RKO (cell line): ENCODE results near the gene RPH3AL.
"Not testable (repeated sequence)": the region's sequence is repeated elsewhere in the genome, so short reads cannot be mapped to it uniquely, and the experiment has no call there.

ENCODE experiments used
- DNase-seq: peaks from one replicate; pipeline ENCODE4 v3.0.0-alpha.2; 2016; ENCODE audit warnings: low spot score

The RPH3AL gene

GRCh38 chr17:260944-261343 is 91.7 kb downstream of the RPH3AL start:
- DNase-seq: no peak

GRCh38 chr17:260031-260791 is 92.4 kb downstream of the RPH3AL start:
- no peak for DNase-seq

- DNase-seq: no peak
Observed at GRCh38 chr17:259341-259976, 93.1 kb downstream of the RPH3AL start.

- no peak for DNase-seq
Observed at GRCh38 chr17:258906-259305, 93.7 kb downstream of the RPH3AL start.

- no peak for DNase-seq
Observed at GRCh38 chr17:258045-258734, 94.4 kb downstream of the RPH3AL start.

GRCh38 chr17:253091-253846 is 99.3 kb downstream of the RPH3AL start:
- DNase-seq: no peak

GRCh38 chr17:252456-252855 is 100.2 kb downstream of the RPH3AL start:
- DNase-seq: no peak

GRCh38 chr17:251531-251930 is 101.1 kb downstream of the RPH3AL start:
- no peak for DNase-seq

- no peak for DNase-seq
Observed at GRCh38 chr17:250487-251300, 101.9 kb downstream of the RPH3AL start.

- DNase-seq: no peak
Observed at GRCh38 chr17:249236-249993, 103.2 kb downstream of the RPH3AL start.

- DNase-seq: no peak
Observed at GRCh38 chr17:248337-249235, 104.0 kb downstream of the RPH3AL start.

GRCh38 chr17:247767-248166 is 104.8 kb downstream of the RPH3AL start:
- no peak for DNase-seq

- no peak for DNase-seq
Observed at GRCh38 chr17:246851-247421, 105.7 kb downstream of the RPH3AL start.

GRCh38 chr17:246226-246625 is 106.4 kb downstream of the RPH3AL start:
- no peak for DNase-seq

- no peak for DNase-seq
Observed at GRCh38 chr17:245611-246010, 107.0 kb downstream of the RPH3AL start.

- no peak for DNase-seq
Observed at GRCh38 chr17:245020-245419, 107.6 kb downstream of the RPH3AL start.

- DNase-seq: not testable (repeated sequence)
Observed at GRCh38 chr17:243924-244323, 108.7 kb downstream of the RPH3AL start.

GRCh38 chr17:238964-239259 is 113.7 kb downstream of the RPH3AL start:
- DNase-seq: no peak
